K562 (cell line): Measurements from ENCODE around the gene HNRNPLL. TPM values are rescaled to one million over a fixed set of nuclear protein-coding genes. Genes with fewer than 3 reads are reported as not detected.

Source experiments
- ADNP ChIP-seq: fragments of 200-800 bp; sonication (Bioruptor generic); IDR thresholded peaks from 2 replicates; pipeline ENCODE4 v1.6.1; 2016; ENCODE audit warnings: missing genetic modification characterization, missing compliant biosample characterization
- BRD9 ChIP-seq: fragments of 450-650 bp; IDR thresholded peaks from 2 replicates; pipeline ENCODE4 v1.6.1; 2018; ENCODE audit warnings: low read depth; ENCODE audit not compliant: partially characterized antibody
- FOXA3 ChIP-seq, 2 experiments: fragments of 450-650 bp in 1 of 2; sonication (generic) in 1 of 2; formaldehyde crosslinking; IDR thresholded peaks in 1 of 2; conservative IDR thresholded peaks in 1 of 2; 2 replicates each; pipeline versions ENCODE4 v1.4.0 to v1.8.0; 2020 to 2022; ENCODE audit warnings: mild to moderate bottlenecking in 2 of 2, missing genetic modification reagents in 1 of 2
- LCOR ChIP-seq: sonication (generic); formaldehyde crosslinking; IDR thresholded peaks from 2 replicates; pipeline ENCODE4 v1.8.0; 2022; ENCODE audit warnings: mild to moderate bottlenecking, missing genetic modification reagents
- PHB ChIP-seq: fragments of 250-450 bp; sonication (Bioruptor Pico); IDR thresholded peaks from 2 replicates; pipeline ENCODE4 v1.5.0; 2021
- POLR2A ChIP-seq: fragments of 450-650 bp; conservative IDR thresholded peaks from 2 replicates; pipeline ENCODE4 v1.6.1; 2016
- SUPT5H ChIP-seq: fragments of 450-650 bp; IDR thresholded peaks from 2 replicates; pipeline ENCODE4 v1.6.1; 2016
- XRCC3 ChIP-seq: fragments of 450-650 bp; IDR thresholded peaks from 2 replicates; pipeline ENCODE4 v1.6.1; 2017; ENCODE audit warnings: mild to moderate bottlenecking, moderate library complexity
- ZC3H4 ChIP-seq: sonication (generic); formaldehyde crosslinking; IDR thresholded peaks from 2 replicates; pipeline ENCODE4 v1.9.0; 2021; ENCODE audit warnings: missing genetic modification reagents, borderline replicate concordance
- ZNF41 ChIP-seq: fragments of 250-450 bp; sonication (Bioruptor Pico); conservative IDR thresholded peaks from 2 replicates; pipeline ENCODE4 v1.4.0; 2020; ENCODE audit warnings: mild to moderate bottlenecking
- ZNF75A ChIP-seq: fragments of 450-650 bp; formaldehyde crosslinking; IDR thresholded peaks from 2 replicates; pipeline ENCODE4 v1.4.0; 2020; ENCODE audit warnings: mild to moderate bottlenecking
- ZZZ3 ChIP-seq: fragments of 450-650 bp; IDR thresholded peaks from 2 replicates; pipeline ENCODE4 v1.6.1; 2016; ENCODE audit warnings: antibody characterized with exemption, mild to moderate bottlenecking, moderate library complexity
- polyA plus RNA-seq, 8 experiments: library from polyadenylated mRNA; depleted of rRNA in 4 of 8; stranded (reverse) in 5 of 8; unstranded in 3 of 8; fragments of >200 nt; fragmentation: Nextera tagmentation in 2 of 8; fragmentation: Illumina TruSeq in 1 of 8; extraction: Ambion mirVana in 2 of 8; extraction: Trizol in 1 of 8; gene quantifications; 2 replicates each; pipeline versions ENCODE4 v1.2.1 to v1.2.3, GENCODE V29; 2011 to 2014; ENCODE audit warnings: inconsistent platforms in 1 of 8, missing spikeins in 1 of 8
- total RNA-seq, 7 experiments: library from RNA; depleted of rRNA in 6 of 7; stranded (reverse); fragments of >200 nt in 6 of 7; fragmentation: Illumina TruSeq in 2 of 7; extraction: Trizol in 2 of 7; gene quantifications; 2 replicates each; pipeline versions ENCODE4 v1.2.1 to v1.2.3, GENCODE V29; 2011 to 2021; ENCODE audit warnings: low replicate concordance in 1 of 7
- TF ChIP-seq, protein P1 (sequence below): fragments of 250-450 bp; sonication (Bioruptor Pico); IDR thresholded peaks from 2 replicates; pipeline ENCODE4 v1.8.0; 2022; ENCODE audit warnings: inconsistent platforms, mild to moderate bottlenecking, moderate library complexity, borderline replicate concordance
- TF ChIP-seq, protein P2 (sequence below), 2 experiments: IDR thresholded peaks in 1 of 2; conservative IDR thresholded peaks in 1 of 2; 2 replicates each; pipeline ENCODE4 v1.6.1; 2016; ENCODE audit warnings: low read depth in 2 of 2, mild to moderate bottlenecking in 1 of 2, missing compliant biosample characterization in 1 of 2, missing genetic modification characterization in 1 of 2, moderate library complexity in 1 of 2
- TF ChIP-seq, protein P3 (sequence below), 2 experiments: fragments of 200-800 bp in 1 of 2; sonication (Bioruptor generic) in 1 of 2; sonication (generic) in 1 of 2; formaldehyde crosslinking in 1 of 2; IDR thresholded peaks in 1 of 2; conservative IDR thresholded peaks in 1 of 2; 2 replicates each; pipeline versions ENCODE4 v1.5.0 to v1.6.1; 2016 to 2020; ENCODE audit warnings: missing compliant biosample characterization in 1 of 2, missing genetic modification characterization in 1 of 2, missing genetic modification reagents in 1 of 2
- TF ChIP-seq, protein P4 (sequence below): fragments of 450-650 bp; IDR thresholded peaks from 2 replicates; pipeline ENCODE4 v1.6.1; 2016; ENCODE audit warnings: borderline replicate concordance
- TF ChIP-seq, protein P5 (sequence below), 2 experiments: fragments of 150-350 bp in 1 of 2; IDR thresholded peaks; 2 replicates each; pipeline ENCODE4 v1.6.1; 2012 to 2016; ENCODE audit warnings: low read depth in 2 of 2, low read length in 2 of 2, mild to moderate bottlenecking in 1 of 2, moderate library complexity in 1 of 2

The HNRNPLL gene
- total and polyA plus RNA-seq, 9 of the 15 experiments (the other 6 are each of a cell fraction or from before 2014, with no cell fraction given), result 19.8 to 135 (median 57.8) TPM

DNA sequence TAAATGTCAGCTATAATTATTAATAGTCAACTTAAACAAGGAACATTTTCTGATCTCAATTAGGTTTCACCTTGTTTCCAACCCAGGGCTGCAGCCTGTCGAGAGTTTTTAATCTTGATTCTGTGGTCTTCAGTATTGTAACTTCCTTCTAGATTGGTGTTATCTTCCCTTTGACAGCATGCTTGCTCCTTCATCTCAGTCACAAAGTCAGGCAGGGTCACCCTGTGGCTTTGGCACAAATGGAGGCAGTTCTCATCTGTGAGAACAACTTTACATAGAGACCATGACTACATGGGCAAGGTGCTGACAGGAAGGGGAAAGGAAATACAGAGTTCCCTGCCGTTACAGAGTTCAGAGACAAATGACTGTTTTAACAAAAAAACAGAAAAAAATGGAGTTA is 50.5 kb downstream of the HNRNPLL start (continued):
- TF ChIP-seq ZNF75A (CRISPR knock-in tag), result no peak
- no peak for TF ChIP-seq SUPT5H
- no peak; a peak in 1 of 4 replicates for TF ChIP-seq FOXA3 (CRISPR knock-in tag; conservative IDR thresholded peaks at IDR 0.05 in 1 of 2, IDR thresholded peaks at IDR 0.05 in 1 of 2)
- TF ChIP-seq, protein P1, sequence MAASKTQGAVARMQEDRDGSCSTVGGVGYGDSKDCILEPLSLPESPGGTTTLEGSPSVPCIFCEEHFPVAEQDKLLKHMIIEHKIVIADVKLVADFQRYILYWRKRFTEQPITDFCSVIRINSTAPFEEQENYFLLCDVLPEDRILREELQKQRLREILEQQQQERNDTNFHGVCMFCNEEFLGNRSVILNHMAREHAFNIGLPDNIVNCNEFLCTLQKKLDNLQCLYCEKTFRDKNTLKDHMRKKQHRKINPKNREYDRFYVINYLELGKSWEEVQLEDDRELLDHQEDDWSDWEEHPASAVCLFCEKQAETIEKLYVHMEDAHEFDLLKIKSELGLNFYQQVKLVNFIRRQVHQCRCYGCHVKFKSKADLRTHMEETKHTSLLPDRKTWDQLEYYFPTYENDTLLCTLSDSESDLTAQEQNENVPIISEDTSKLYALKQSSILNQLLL (CRISPR knock-in tag), result no peak
- TF ChIP-seq ADNP (tag), result no peak
- TF ChIP-seq, protein P2, sequence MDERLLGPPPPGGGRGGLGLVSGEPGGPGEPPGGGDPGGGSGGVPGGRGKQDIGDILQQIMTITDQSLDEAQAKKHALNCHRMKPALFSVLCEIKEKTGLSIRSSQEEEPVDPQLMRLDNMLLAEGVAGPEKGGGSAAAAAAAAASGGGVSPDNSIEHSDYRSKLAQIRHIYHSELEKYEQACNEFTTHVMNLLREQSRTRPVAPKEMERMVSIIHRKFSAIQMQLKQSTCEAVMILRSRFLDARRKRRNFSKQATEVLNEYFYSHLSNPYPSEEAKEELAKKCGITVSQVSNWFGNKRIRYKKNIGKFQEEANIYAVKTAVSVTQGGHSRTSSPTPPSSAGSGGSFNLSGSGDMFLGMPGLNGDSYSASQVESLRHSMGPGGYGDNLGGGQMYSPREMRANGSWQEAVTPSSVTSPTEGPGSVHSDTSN (CRISPR knock-in tag; IDR thresholded peaks at IDR 0.05; ENCODE audit: low read depth), result no peak
- TF ChIP-seq, protein P2 (tag; conservative IDR thresholded peaks at IDR 0.05; ENCODE audit: low read depth), result peak; percentile 30; the same call in 1 of the 2 replicates
- peak; percentile 54; the same call in 1 of the 2 replicates for TF ChIP-seq LCOR (CRISPR knock-in tag)
- TF ChIP-seq PHB (CRISPR knock-in tag), result no peak
- no peak for TF ChIP-seq ZNF41 (CRISPR knock-in tag)
- no peak for TF ChIP-seq ZZZ3
- TF ChIP-seq, protein P3, sequence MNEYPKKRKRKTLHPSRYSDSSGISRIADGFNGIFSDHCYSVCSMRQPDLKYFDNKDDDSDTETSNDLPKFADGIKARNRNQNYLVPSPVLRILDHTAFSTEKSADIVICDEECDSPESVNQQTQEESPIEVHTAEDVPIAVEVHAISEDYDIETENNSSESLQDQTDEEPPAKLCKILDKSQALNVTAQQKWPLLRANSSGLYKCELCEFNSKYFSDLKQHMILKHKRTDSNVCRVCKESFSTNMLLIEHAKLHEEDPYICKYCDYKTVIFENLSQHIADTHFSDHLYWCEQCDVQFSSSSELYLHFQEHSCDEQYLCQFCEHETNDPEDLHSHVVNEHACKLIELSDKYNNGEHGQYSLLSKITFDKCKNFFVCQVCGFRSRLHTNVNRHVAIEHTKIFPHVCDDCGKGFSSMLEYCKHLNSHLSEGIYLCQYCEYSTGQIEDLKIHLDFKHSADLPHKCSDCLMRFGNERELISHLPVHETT (CRISPR knock-in tag; conservative IDR thresholded peaks at IDR 0.05 in 1 of 2, IDR thresholded peaks at IDR 0.05 in 1 of 2), result no peak
- no peak for TF ChIP-seq POLR2A
- TF ChIP-seq, protein P4, sequence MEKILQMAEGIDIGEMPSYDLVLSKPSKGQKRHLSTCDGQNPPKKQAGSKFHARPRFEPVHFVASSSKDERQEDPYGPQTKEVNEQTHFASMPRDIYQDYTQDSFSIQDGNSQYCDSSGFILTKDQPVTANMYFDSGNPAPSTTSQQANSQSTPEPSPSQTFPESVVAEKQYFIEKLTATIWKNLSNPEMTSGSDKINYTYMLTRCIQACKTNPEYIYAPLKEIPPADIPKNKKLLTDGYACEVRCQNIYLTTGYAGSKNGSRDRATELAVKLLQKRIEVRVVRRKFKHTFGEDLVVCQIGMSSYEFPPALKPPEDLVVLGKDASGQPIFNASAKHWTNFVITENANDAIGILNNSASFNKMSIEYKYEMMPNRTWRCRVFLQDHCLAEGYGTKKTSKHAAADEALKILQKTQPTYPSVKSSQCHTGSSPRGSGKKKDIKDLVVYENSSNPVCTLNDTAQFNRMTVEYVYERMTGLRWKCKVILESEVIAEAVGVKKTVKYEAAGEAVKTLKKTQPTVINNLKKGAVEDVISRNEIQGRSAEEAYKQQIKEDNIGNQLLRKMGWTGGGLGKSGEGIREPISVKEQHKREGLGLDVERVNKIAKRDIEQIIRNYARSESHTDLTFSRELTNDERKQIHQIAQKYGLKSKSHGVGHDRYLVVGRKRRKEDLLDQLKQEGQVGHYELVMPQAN, result no peak
- TF ChIP-seq, protein P5, sequence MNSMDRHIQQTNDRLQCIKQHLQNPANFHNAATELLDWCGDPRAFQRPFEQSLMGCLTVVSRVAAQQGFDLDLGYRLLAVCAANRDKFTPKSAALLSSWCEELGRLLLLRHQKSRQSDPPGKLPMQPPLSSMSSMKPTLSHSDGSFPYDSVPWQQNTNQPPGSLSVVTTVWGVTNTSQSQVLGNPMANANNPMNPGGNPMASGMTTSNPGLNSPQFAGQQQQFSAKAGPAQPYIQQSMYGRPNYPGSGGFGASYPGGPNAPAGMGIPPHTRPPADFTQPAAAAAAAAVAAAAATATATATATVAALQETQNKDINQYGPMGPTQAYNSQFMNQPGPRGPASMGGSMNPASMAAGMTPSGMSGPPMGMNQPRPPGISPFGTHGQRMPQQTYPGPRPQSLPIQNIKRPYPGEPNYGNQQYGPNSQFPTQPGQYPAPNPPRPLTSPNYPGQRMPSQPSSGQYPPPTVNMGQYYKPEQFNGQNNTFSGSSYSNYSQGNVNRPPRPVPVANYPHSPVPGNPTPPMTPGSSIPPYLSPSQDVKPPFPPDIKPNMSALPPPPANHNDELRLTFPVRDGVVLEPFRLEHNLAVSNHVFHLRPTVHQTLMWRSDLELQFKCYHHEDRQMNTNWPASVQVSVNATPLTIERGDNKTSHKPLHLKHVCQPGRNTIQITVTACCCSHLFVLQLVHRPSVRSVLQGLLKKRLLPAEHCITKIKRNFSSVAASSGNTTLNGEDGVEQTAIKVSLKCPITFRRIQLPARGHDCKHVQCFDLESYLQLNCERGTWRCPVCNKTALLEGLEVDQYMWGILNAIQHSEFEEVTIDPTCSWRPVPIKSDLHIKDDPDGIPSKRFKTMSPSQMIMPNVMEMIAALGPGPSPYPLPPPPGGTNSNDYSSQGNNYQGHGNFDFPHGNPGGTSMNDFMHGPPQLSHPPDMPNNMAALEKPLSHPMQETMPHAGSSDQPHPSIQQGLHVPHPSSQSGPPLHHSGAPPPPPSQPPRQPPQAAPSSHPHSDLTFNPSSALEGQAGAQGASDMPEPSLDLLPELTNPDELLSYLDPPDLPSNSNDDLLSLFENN (IDR thresholded peaks at IDR 0.05; ENCODE audit: low read depth in 2 of 2, low read length in 2 of 2), result peak in 1 of 2 experiments; percentile 70; a peak in 1 of 4 replicates
- no peak for TF ChIP-seq BRD9
- TF ChIP-seq XRCC3, result no peak
- no peak for TF ChIP-seq ZC3H4
